DMS 273 treated with DMSO at 0.1 percent for 48 hours (cell line): ENCODE data around the gene NFKBIZ.
"Not testable (repeated sequence)": the region's sequence is repeated elsewhere in the genome, so short reads cannot be mapped to it uniquely, and the experiment has no call there.

Experiments used
- DNase-seq: peaks from one replicate; lab custom pipeline; 2025; lab: John Stamatoyannopoulos, UW

The NFKBIZ gene

GRCh38 chr3:101851072-101851770, 1.9 kb downstream of the NFKBIZ start:
- DNase-seq: no peak

GRCh38 chr3:101851850-101852714, 2.8 kb downstream of the NFKBIZ start:
- no peak for DNase-seq

GRCh38 chr3:101852983-101853840, 3.9 kb downstream of the NFKBIZ start:
- no peak for DNase-seq

- no peak for DNase-seq
Observed at GRCh38 chr3:101853982-101854381, 4.7 kb downstream of the NFKBIZ start.

- DNase-seq: no peak
Observed at GRCh38 chr3:101854608-101855304, 5.4 kb downstream of the NFKBIZ start.

GRCh38 chr3:101857301-101857741, 8.0 kb downstream of the NFKBIZ start:
- no peak for DNase-seq

GRCh38 chr3:101858464-101859030, 9.2 kb downstream of the NFKBIZ start:
- DNase-seq: no peak

GRCh38 chr3:101859882-101860448, 10.7 kb downstream of the NFKBIZ start:
- no peak for DNase-seq

GRCh38 chr3:101861212-101861788, 12.0 kb downstream of the NFKBIZ start:
- no peak for DNase-seq

- no peak for DNase-seq
Observed at GRCh38 chr3:101861789-101862415, 12.6 kb downstream of the NFKBIZ start.

- DNase-seq: no peak
Observed at GRCh38 chr3:101862416-101863165, 13.3 kb downstream of the NFKBIZ start.

GRCh38 chr3:101864926-101865325, 15.6 kb downstream of the NFKBIZ start:
- not testable (repeated sequence) for DNase-seq

GRCh38 chr3:101865751-101866509, 16.6 kb downstream of the NFKBIZ start:
- no peak for DNase-seq

GRCh38 chr3:101867511-101867910, 18.2 kb downstream of the NFKBIZ start:
- no peak for DNase-seq

GRCh38 chr3:101867996-101868395, 18.7 kb downstream of the NFKBIZ start:
- no peak for DNase-seq

GRCh38 chr3:101868534-101869464, 19.5 kb downstream of the NFKBIZ start:
- DNase-seq: no peak

- no peak for DNase-seq
Observed at GRCh38 chr3:101870138-101870537, 20.8 kb downstream of the NFKBIZ start.
